Karpas-422 (cell line): Measurements from ENCODE around the gene PLRG1. TPM values are rescaled to one million over a fixed set of nuclear protein-coding genes. Genes with fewer than 3 reads are reported as not detected.

Experiments
- DNase-seq: peaks from one replicate; pipeline ENCODE4 v3.0.0-alpha.2; 2015
- H2AFZ ChIP-seq: fragments of 200-600 bp; sonication (generic); 2 replicates; pipeline ENCODE4 v1.6.1; 2014; ENCODE audit warnings: antibody characterized with exemption, low read length, mixed read lengths
- H3K27ac ChIP-seq: fragments of 200-600 bp; sonication (generic); 2 replicates; pipeline ENCODE4 v1.5.1; 2014; ENCODE audit warnings: mild to moderate bottlenecking, low read length, moderate library complexity
- H3K27me3 ChIP-seq: fragments of 200-600 bp; sonication (generic); 2 replicates; pipeline ENCODE4 v1.6.1; 2014; ENCODE audit warnings: low read length, mixed read lengths
- H3K36me3 ChIP-seq: fragments of 200-600 bp; sonication (generic); 2 replicates; pipeline ENCODE4 v1.6.1; 2014; ENCODE audit warnings: low read length, mixed read lengths; ENCODE audit not compliant: insufficient read depth
- H3K4me1 ChIP-seq: fragments of 200-600 bp; sonication (generic); 2 replicates; pipeline ENCODE4 v1.6.1; 2014; ENCODE audit warnings: mild to moderate bottlenecking, low read length, mixed read lengths
- H3K4me2 ChIP-seq: fragments of 200-600 bp; sonication (generic); 2 replicates; pipeline ENCODE4 v1.6.1; 2014; ENCODE audit warnings: low read length, low read depth, mild to moderate bottlenecking; ENCODE audit not compliant: poor library complexity, severe bottlenecking
- H3K4me3 ChIP-seq: fragments of 200-600 bp; sonication (generic); 2 replicates; pipeline ENCODE4 v1.5.1; 2014; ENCODE audit warnings: mild to moderate bottlenecking, antibody characterized with exemption, low read length, mixed read lengths
- H3K79me2 ChIP-seq: fragments of 200-600 bp; sonication (generic); 2 replicates; pipeline ENCODE4 v1.6.1; 2014; ENCODE audit warnings: mild to moderate bottlenecking, low read length, mixed read lengths
- H3K9ac ChIP-seq: fragments of 200-600 bp; sonication (generic); 2 replicates; pipeline ENCODE4 v1.6.0; 2014; ENCODE audit warnings: low read length
- H3K9me2 ChIP-seq: fragments of 200-600 bp; sonication (generic), shearing (Covaris generic); replicated peaks from 2 replicates; pipeline ENCODE4 v1.6.0; 2014; ENCODE audit warnings: mild to moderate bottlenecking, low read length, moderate library complexity; ENCODE audit not compliant: insufficient read depth
- H3K9me3 ChIP-seq: fragments of 300-700, 200-600 bp; sonication (generic); 2 replicates; pipeline ENCODE4 v1.6.1; 2014; ENCODE audit warnings: low read length, mixed read lengths
- H4K20me1 ChIP-seq: fragments of 200-600 bp; sonication (generic); 2 replicates; pipeline ENCODE4 v1.6.1; 2014; ENCODE audit warnings: mild to moderate bottlenecking, antibody characterized with exemption, low read length, low read depth; ENCODE audit not compliant: insufficient read depth
- total RNA-seq: library from RNA; depleted of rRNA; stranded (reverse); fragments of >200 nt; shearing (Covaris generic); gene quantifications from 2 replicates; pipeline ENCODE4 v1.2.3, GENCODE V29; 2014; ENCODE audit warnings: low replicate concordance

Gene PLRG1
- total RNA-seq, 1 experiment from 2014 or later = 112 TPM

- Histone ChIP-seq H3K9ac (no peak overlapping the region), H3K36me3 (no peaks in the 10 kb centered on the region), H3K9me2 (no peaks in the 10 kb centered on the region), H3K4me2 (no peak overlapping the region), H3K79me2 (no peaks in the 10 kb centered on the region), H2AFZ (no peak overlapping the region), H3K9me3 (no peaks in the 10 kb centered on the region), H3K27me3 (no peaks in the 10 kb centered on the region), H3K4me1 (no peaks in the 10 kb centered on the region), H3K4me3 (no peak overlapping the region), H3K27ac (no peak overlapping the region), H4K20me1 (no peaks in the 10 kb centered on the region)
- no peak for DNase-seq
Observed at GRCh38 chr4:154526151-154526550, 24.0 kb downstream of the PLRG1 start.

- H3K4me2 ChIP-seq = no peak overlapping the region
- H3K79me2 ChIP-seq = no peaks in the 10 kb centered on the region
- H3K9ac ChIP-seq = no peak overlapping the region
- H3K4me3 ChIP-seq = no peak overlapping the region
- H4K20me1 ChIP-seq = no peaks in the 10 kb centered on the region
- no peaks in the 10 kb centered on the region for H3K9me2 ChIP-seq
- H3K27ac ChIP-seq = no peak overlapping the region
- H3K4me1 ChIP-seq = no peaks in the 10 kb centered on the region
- no peaks in the 10 kb centered on the region for H3K27me3 ChIP-seq
- no peaks in the 10 kb centered on the region for H3K9me3 ChIP-seq
- no peak for DNase-seq
- no peaks in the 10 kb centered on the region for H3K36me3 ChIP-seq
- H2AFZ ChIP-seq = no peak overlapping the region
Observed at GRCh38 chr4:154521607-154522006, 28.6 kb downstream of the PLRG1 start.

- DNase-seq = no peak
- H3K36me3 ChIP-seq = no peaks in the 10 kb centered on the region
- H3K9me3 ChIP-seq = no peaks in the 10 kb centered on the region
- H3K4me2 ChIP-seq = no peak overlapping the region
- H3K4me3 ChIP-seq = no peak overlapping the region
- H3K27me3 ChIP-seq = no peaks in the 10 kb centered on the region
- no peak overlapping the region for H3K9ac ChIP-seq
- no peaks in the 10 kb centered on the region for H3K79me2 ChIP-seq
- no peak overlapping the region for H2AFZ ChIP-seq
- no peaks in the 10 kb centered on the region for H3K9me2 ChIP-seq
- H3K4me1 ChIP-seq = no peaks in the 10 kb centered on the region
- no peak overlapping the region for H3K27ac ChIP-seq
- H4K20me1 ChIP-seq = no peaks in the 10 kb centered on the region
Observed at GRCh38 chr4:154519214-154519613, 31.0 kb downstream of the PLRG1 start.

- no peak overlapping the region for H3K27ac ChIP-seq
- DNase-seq = no peak
- no peak overlapping the region for H3K9ac ChIP-seq
- no peak overlapping the region for H3K4me3 ChIP-seq
- no peaks in the 10 kb centered on the region for H3K4me1 ChIP-seq
- no peak overlapping the region for H2AFZ ChIP-seq
- no peaks in the 10 kb centered on the region for H3K9me2 ChIP-seq
- no peak overlapping the region for H3K4me2 ChIP-seq
- H3K36me3 ChIP-seq = no peaks in the 10 kb centered on the region
- no peaks in the 10 kb centered on the region for H3K27me3 ChIP-seq
- H3K9me3 ChIP-seq = no peaks in the 10 kb centered on the region
- H4K20me1 ChIP-seq = no peaks in the 10 kb centered on the region
- H3K79me2 ChIP-seq = no peaks in the 10 kb centered on the region
Observed at GRCh38 chr4:154517591-154517990, 32.6 kb downstream of the PLRG1 start.

GRCh38 chr4:154516318-154517029 is 33.7 kb downstream of the PLRG1 start:
- H3K9ac ChIP-seq = no peak overlapping the region
- no peaks in the 10 kb centered on the region for H4K20me1 ChIP-seq
- no peaks in the 10 kb centered on the region for H3K36me3 ChIP-seq
- H3K4me1 ChIP-seq = no peaks in the 10 kb centered on the region
- H3K27me3 ChIP-seq = no peaks in the 10 kb centered on the region
- no peaks in the 10 kb centered on the region for H3K9me3 ChIP-seq
- no peak overlapping the region for H3K4me2 ChIP-seq
- H3K9me2 ChIP-seq = no peaks in the 10 kb centered on the region
- H3K79me2 ChIP-seq = no peaks in the 10 kb centered on the region
- no peak overlapping the region for H3K27ac ChIP-seq
- no peak for DNase-seq
- no peak overlapping the region for H3K4me3 ChIP-seq
- H2AFZ ChIP-seq = no peak overlapping the region

GRCh38 chr4:154511981-154512380 is 38.2 kb downstream of the PLRG1 start:
- H3K79me2 ChIP-seq = no peaks in the 10 kb centered on the region
- no peak for DNase-seq
- no peaks in the 10 kb centered on the region for H3K27me3 ChIP-seq
- no peaks in the 10 kb centered on the region for H3K9me3 ChIP-seq
- no peaks in the 10 kb centered on the region for H3K4me1 ChIP-seq
- H3K4me3 ChIP-seq = no peak overlapping the region
- H4K20me1 ChIP-seq = no peaks in the 10 kb centered on the region
- H3K27ac ChIP-seq = no peak overlapping the region
- H3K4me2 ChIP-seq = no peak overlapping the region
- no peak overlapping the region for H2AFZ ChIP-seq
- H3K36me3 ChIP-seq = no peaks in the 10 kb centered on the region
- H3K9ac ChIP-seq = no peak overlapping the region
- no peaks in the 10 kb centered on the region for H3K9me2 ChIP-seq

GRCh38 chr4:154511548-154511947 is 38.7 kb downstream of the PLRG1 start:
- Histone ChIP-seq H3K4me2 (no peak overlapping the region), H3K36me3 (no peaks in the 10 kb centered on the region), H4K20me1 (no peaks in the 10 kb centered on the region), H2AFZ (no peak overlapping the region), H3K27me3 (no peaks in the 10 kb centered on the region), H3K79me2 (no peaks in the 10 kb centered on the region), H3K9me2 (no peaks in the 10 kb centered on the region), H3K27ac (no peak overlapping the region), H3K9me3 (no peaks in the 10 kb centered on the region), H3K4me3 (no peak overlapping the region), H3K4me1 (no peaks in the 10 kb centered on the region), H3K9ac (no peak overlapping the region)
- no peak for DNase-seq

GRCh38 chr4:154507156-154507555 is 43.0 kb downstream of the PLRG1 start:
- Histone ChIP-seq H3K4me2 (no peak overlapping the region), H4K20me1 (no peaks in the 10 kb centered on the region), H3K36me3 (no peaks in the 10 kb centered on the region), H3K9ac (no peak overlapping the region), H2AFZ (no peak overlapping the region), H3K27me3 (no peaks in the 10 kb centered on the region), H3K4me1 (no peaks in the 10 kb centered on the region), H3K9me3 (no peaks in the 10 kb centered on the region), H3K9me2 (no peaks in the 10 kb centered on the region), H3K27ac (no peak overlapping the region), H3K4me3 (no peak overlapping the region), H3K79me2 (no peaks in the 10 kb centered on the region)
- DNase-seq = no peak
